ENCODE measurements around the gene LIMS2.

Gene LIMS2

DNA sequence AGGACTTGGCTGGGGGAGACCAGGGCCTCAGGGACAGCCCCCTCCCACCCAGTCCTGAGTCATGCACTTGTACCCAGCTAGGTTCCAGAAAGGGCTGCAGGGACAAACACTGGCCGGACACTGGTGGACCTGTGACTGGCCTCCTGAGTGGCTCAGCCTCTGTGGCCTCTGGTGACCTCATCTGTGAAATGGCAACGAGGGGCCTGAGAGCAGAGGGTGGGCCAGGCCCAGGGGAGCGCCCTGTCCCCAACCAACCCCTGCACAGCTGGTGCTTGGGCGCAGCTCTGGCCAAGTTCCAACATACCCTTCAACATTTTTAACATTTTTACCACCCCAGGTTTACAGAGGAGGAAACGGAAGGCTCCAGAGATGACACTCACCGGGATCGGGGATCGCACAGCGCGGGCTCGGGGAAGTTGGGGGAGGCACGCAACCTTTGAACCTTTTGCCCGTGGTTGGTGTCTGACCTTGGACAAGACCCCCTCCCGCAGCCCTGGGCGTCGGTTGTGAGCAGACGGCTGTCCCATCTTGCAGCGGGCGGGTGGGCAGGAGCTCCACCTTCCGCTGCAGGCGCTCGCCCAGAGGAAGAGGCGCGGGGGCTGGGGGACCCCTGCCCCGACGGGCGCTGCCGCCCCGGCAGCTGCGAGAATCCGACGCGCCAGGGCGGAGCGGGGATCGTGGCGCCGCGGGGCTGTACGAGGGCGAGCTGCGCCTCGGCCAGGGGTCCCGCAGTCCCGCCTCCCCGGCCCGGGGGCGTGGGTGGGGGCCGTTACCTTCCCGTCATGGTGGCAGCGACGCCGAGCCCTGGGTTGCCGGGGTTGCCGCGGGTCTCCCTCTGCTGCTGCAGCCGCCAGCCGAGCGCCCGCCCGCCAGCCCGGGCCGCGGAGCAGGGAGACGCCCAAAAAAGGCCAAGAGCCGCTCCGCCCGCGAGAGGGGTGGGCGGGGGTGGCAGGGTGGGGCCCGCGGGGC lies 805 bp downstream of the LIMS2 start:
- no peak for DNase-seq (ENCODE audit: low read depth)

DNA sequence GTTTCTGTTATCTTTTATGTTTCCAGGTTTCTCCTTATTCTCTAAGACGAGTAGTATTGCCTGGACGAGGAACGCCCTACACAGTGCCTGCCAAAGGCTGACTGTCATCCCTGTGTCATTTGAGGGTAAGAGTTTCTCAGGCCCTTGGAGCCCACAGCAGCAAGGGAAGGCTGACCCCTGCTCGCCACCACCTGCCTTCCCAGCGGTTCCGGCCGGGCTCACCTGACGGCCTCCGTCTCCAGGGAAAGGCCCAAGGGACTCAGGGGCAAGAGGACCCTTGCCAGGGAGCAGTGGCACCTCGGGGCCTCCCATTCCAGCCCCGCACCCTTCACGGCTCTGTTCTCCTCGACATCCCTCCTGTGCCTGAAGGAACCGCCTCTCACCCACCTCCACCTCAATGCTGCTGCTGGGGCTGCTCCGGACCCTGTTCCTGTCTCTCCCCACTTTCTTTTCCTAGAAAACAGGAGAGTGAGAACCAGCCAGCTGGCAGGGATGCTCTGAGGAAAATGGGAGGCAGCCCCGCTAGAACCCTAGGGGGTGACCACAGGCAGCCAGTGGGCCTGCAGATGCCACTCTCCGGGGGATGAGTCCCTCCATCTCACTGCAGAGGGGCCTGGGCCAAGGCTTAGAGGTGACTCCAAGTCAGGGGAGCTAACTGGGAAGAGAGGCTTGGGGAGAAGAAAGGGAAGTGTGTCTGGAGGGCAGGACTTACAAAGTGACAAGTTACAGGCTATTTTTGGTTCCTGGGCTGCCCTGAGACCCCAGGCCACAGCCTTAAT lies 1.9 kb downstream of the LIMS2 start:
- DNase-seq (ENCODE audit: low read depth), result no peak

DNA sequence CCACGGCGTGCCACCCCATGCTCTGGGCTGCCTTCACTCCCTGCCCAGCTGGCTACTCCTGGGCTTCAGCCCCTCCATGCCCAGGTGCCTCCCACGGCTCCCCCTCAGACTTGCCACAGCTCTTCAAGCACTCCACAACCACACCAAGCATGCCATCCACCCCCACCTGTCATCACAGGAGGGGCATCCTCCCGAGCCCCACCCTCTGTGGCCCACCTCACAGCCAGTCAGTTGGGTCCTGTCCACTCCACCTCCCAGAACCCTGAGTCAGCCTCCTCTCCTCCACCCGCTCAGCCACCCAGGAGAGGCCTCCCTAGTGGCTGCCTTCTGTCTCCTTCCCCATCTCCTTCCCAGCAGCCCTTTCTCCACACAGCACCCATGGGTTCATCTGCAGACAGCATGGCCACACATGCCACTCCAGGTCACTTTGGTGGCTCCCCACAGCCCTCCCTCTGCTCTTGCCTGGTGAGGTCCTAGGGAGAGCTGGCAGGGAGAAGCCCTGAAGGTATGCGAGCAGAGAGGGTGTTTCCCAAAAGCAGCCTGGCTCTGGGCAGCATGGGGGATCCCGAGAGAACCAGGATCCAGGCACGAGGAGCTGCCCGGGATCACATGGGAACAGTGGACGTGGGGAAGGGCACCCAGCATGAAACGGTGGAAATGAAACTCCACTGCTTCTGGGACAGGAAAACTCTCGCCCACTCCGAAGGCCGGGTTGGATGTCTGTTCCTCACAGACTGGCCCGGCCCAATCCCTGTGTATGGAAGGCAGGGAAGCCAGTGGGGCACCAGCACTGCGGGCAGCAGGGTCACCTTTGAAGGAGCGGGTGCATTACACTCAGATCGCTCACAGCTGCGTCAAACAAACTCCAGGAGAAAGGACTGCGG lies 2.7 kb downstream of the LIMS2 start:
- no peak for DNase-seq (ENCODE audit: low read depth)

DNA sequence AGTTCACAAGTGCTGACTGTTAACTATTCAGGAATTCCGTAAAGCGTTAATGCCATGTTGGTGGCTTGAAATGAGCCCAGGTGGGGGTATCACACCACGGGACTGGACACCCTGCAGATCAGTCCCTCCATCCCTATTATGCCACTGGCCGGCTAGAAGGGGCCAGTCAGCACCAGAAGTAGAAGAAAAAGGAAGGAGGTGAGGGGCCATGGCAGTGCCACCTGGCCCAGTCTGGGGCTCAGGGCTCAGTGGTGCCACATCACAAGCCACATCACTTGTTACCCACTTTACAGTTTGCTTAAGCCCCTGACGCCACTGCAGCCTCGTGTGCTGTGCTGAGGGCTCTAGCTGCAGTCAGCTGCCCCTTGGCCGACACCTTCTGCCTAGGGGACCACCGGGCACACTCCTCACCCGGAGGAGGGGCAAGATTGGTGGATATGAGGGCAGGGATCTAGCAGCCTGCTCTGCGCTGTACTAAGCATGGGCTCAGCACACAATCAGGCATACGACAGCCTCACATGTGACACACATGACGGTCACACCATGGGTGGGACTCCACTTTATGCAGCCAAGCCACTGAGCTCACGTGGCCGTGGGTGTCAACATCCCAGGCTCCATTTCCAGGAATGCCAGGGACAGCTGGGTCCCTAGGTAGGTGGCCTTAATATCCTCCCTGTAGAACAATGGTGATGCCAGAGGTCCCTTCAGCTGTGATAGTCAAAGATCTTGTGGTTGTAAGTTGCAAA lies 3.6 kb downstream of the LIMS2 start:
- no peak for DNase-seq (ENCODE audit: low read depth)

DNA sequence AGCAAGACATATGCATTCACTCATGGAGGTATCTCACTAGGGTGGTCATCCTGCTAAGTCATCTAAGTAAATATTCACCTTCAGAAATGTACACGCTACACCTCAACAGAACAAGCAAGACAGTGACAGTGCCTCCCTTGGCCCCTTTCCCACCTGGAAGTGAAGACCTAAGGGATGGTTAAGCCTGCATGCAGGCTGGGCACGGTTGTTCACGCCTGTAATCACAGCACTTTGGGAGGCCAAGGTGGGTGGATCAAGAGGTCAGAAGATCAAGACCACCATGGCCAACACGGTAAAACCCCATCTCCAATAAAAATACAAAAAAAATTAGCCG lies 4.4 kb downstream of the LIMS2 start:
- DNase-seq (ENCODE audit: low read depth), result no peak

DNA sequence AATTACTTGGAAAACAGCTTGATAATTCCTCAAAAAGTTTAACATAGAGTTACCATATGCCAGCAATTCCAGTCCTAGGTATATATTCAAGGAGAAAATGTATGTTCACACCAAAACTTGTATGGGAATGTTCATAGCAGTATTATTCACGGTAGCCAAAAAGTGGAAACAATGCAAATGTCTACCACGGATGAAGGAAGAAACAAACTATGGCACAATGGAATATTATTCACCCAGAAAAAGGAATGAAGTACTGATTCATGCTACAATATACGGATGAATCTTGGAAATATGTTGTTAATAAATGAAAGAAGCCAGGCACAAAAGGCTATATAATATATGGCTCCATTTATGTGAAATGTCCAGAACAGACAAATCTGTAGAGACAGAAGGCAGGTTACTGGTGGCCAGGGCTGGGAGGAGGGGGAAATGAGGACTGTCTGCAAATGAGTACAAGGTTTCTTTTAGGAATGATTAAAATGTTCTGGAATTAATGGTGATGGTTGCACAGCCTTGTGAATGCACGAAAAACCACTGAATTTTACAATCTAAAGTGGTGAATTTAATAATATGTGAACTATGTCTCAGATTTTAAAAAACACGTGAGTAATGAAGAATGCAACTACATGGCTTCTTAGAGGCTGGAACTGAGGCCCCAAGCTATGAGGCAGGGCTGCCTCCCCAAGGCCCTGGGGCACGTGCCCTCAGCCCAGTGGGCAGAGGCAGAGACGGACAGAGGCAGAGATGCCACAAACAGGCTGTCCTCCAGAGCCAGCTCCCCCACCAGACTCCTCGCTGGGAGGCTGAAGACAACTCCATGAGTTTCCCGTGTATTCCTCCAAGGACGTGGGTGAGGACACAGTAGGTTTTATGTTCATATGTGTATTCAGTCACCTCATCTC lies 5.0 kb downstream of the LIMS2 start:
- DNase-seq (ENCODE audit: low read depth), result no peak

DNA sequence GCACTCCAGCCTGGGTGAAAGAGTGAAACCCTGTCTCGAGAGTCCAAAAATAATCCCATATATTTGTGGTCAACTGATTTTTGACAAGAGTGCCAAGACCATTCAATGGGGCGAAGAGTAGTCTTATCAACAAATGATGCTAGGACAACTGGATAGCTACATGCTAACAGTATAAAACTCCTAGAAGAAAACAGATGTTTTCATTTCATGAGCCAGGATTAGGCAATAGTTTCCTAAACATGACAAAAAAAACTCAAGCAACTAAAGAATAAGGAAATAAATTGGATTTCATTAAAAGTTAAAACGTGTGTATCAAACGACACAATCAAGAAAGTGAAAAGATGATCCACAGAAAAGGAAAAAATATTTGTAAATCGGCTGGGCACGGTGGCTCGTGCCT lies 6.3 kb downstream of the LIMS2 start:
- DNase-seq (ENCODE audit: low read depth), result no peak

DNA sequence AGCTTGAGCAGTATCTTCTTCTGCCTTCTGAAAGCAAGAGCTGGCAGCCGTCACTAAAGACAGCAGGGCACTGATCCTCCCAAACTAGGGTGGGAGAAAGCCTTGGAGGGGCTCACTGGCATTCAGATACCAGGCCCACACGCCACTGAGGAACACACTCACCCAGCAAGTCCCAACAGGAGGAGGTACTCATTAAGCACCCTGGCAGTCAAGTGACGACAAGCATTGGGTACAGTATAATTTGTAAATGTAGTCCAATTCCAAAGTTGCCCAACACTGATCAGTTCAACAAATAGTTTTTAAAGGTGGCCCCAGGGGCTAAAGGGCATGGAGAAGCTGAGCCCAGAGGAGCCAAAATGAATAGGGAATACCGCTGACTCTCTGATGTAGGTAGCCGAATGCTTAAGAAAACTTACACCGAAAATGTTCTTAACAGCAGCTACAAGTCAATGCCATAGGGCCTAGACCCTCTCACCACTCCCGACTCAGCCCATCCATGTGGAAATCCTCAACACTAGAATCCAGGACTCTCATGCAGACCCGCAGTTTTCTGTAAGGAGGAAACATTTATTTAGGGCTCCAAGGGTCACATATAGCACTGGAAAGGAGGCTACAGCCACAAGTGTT lies 9.9 kb downstream of the LIMS2 start:
- no peak for DNase-seq (ENCODE audit: low read depth)

DNA sequence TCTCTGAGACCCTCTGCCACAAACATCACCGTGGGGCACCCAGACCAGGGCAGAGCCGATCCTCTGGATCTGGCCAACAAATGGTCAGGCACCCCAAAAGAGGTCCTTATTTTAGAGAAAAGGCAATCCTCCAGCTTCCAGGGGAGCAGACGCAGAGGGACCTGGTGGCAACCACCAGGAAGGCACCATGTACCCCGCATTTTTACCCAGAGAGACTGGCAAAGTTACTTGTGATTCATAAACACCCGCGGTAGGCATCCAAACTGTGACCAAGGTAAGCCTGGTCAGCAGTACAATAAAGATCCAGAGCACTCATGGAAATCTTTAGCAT lies 10.5 kb downstream of the LIMS2 start:
- no peak for DNase-seq (ENCODE audit: low read depth)

DNA sequence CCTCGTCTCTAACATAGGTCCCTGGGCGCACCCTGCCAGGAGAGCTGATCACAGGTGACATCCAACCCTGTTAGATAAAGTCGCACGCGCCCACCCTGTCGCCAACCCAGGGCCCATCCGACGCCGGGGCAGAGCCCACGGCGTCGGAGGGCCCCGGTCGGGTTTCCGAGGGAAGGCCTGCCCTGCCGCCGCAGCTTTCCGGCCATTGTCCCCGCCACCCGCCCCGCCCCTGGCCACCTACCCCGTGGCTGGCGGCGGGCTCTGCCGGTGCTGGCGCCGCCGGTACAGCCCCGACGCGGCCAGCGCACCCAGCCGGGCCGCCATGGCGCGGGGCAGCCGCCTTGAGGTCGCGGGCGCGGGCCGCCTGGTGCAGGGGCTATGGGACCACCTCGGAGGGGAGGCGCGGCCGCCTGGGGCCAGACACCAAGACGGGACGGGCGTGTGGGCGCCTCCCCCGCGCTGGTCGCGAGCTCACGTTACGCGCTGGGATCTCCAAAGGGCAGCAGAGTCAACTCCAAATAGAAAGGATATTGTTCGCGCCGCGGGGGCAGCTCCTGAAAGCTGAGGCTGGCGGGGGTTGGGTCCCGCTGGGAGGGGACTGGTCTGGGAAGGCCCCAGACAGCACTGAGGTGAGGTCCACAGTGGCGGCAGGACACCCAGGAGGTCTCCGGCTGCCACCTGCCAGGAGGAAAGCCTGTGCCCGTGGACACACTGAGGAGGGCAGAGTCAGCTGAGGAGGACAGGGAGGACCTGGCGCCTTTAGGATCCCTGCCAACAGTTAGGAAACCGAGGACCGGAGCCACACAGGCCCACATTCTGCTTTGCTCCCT lies 11.1 kb downstream of the LIMS2 start:
- no peak for DNase-seq (ENCODE audit: low read depth)

DNA sequence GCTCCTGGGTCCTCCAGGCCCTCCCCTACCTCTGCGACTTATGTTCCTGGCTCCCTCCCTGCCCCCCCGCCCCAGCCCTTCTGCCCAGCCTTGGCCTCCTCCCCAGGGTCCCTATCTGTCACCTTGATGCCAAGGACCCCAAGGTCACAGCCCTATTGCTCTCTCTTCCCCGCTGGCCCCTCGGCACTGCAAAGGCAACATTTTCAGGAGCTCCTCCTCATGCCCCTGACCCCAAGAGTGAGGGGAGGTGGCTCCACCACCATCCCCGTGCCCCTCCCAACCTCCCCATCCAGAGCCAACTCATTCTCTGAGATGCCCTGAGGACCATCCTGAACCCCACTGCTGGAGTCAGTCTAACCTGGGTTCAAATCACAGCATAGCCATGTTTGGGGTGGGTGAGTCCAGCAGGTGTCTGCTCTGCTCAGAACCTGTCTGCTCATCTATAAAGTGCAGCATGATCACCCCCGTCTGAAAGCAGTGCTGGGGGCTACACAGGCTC lies 11.7 kb downstream of the LIMS2 start:
- DNase-seq (ENCODE audit: low read depth), result no peak

DNA sequence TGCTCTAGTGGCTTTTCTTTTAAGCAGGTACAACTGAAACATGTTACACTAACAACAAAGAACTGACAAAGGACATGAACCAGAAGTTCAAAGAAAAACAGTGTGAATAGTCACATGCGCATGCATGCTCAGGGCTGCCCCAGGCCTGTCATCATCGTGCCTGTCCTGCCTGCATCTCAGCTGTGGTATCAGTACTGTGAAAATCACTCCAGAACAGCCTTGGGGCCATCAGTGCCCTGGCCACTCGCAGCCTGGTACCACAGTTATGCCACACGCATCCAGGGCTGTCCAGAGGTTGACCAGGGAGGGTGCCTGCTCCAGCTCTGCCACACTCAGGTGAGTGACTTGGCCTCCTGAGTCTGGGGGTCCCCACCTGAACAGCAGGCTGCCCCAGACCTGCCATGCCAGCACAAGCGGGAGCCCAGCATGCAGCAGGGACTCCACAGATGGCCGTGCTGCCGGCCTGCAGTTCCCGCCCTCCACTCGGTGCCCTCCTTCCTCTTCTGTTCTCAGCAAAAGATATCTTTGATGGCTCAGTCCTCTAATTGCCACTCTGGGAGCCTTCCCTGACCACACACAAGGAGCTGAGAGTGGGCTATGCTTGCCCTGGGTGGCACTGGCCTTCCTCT lies 12.3 kb downstream of the LIMS2 start:
- DNase-seq (ENCODE audit: low read depth), result no peak

DNA sequence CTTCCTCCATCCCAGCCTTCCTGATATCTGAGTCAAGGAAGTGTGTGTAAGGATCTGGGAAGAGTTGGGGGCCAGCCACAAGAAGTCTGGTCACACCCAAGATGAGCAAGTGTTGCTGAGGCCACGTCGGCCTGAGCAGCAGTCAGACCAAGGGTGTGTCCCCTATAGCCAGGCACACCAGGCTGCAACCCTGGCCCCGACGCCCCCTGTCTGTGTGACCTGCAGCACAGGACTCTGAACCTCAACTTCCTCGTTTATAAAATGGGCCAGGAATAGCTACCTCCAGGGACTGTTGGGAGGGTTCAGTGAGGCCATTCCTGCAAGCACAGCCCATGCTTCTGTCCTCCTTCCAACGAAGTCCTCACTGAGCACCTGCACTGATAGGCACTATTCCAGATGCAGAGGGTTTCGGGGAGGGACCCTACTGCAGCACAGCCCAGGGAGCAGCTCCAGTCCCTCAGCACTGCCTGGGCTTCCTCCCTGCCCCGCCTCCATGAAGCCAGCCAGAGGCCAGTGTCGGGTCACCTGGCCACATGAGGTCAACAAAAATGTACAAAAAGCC lies 13.3 kb downstream of the LIMS2 start:
- DNase-seq (ENCODE audit: low read depth), result no peak

DNA sequence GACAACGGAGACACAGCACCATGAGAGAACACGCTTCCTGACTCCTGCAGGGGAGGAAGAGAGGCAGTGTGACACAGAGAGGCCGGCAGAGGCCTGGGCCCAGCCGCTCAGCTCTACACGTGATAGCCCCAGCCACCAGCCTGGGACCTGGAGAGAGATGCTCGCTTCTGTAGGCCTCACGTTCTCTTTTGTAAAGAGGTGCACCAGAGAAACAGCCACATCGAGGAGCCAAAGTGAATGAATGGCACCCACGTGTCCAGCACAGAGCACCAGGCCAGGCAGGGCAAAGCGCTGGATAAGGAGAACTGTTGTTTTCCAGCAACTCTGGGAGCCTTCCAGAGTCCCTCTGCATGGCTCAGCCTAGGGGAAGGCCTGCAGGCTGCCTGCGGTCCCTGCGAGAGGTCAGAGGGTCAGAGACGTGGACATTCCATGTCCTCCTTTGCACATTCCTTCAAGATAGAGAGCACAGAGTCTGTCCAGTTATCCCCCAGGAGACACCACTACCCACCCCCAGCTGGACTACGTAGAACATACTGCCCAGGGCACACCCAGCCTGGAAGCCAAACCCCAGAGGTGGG lies 14.2 kb downstream of the LIMS2 start:
- DNase-seq (ENCODE audit: low read depth), result no peak

DNA sequence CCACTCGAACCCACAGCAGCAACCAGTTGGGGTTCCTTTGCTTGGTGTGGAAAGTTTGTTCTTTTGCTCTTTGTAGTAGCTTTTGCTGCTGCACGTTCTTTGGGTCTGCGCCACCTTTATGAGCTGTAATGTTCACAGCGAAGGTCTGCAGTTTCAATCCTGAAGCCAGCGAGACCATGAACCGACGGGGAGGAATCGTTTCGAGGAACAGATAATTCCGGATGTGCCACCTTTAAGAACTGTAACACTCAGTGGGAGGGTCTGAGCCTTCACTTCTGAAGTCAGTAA lies 15.1 kb downstream of the LIMS2 start:
- no peak for DNase-seq (ENCODE audit: low read depth)

DNA sequence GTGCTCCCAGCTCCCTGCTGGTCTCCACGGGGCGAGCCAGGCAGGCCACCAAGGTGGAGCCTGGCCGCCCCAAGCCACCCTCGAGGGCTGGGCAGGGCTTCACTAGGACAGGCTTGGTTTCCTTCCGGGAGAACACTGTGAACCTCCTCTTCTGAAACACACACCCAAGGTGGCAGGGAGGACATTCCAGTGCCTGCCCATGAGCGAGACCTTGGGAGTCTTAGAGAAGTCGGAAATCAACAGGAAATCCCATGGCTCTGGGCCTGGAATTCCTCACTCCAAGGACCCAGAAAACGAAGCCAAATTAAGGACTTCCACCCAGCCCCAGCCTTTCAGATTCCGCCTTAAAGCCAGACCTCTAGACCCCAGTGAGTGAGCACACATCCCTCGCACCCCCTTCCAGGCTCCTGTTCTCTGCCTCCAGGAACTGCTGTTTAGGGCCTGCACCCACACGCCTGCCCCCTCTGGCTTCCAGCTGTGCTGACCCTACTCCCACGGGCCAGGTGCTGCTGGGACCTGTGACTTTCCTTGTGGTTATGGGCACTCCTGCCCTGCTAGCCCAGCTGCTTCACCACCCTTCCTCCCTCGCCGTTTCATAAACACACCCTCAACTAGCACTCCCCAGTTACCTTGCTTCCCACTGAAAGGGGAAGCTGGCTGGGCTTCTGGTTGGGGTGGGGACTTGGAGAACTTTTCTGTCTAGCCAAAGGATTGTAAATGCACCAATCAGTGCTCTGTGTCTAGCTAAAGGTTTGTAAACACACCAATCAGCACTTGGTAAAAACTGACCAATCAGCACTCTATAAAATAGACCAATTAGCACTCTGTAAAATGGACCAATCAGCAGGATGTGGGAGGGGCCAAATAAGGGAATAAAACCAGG lies 15.7 kb downstream of the LIMS2 start:
- DNase-seq (ENCODE audit: low read depth), result no peak

Data from activated T-cell treated with anti-CD3 and anti-CD28 coated beads for 1 hour (primary cell).